Kidney epithelial cell (primary cell): Measurements from ENCODE around the gene KIRREL2. TPM values are rescaled to one million over a fixed set of nuclear protein-coding genes. Genes with fewer than 3 reads are reported as not detected.
A peak's percentile ranks its signal among the peaks of the same experiment; 100 is the strongest.

Experiments
- DNase-seq: peaks from one replicate; pipeline ENCODE4 v3.0.0-alpha.2; 2010; ENCODE audit warnings: low read depth
- H3K27me3 ChIP-seq: 2 replicates; pipeline ENCODE4 v1.6.0; 2011; ENCODE audit warnings: low read length; ENCODE audit not compliant: control insufficient read depth, insufficient read depth
- H3K36me3 ChIP-seq: 2 replicates; pipeline ENCODE4 v1.5.1; 2011; ENCODE audit warnings: low read length; ENCODE audit not compliant: control insufficient read depth, insufficient read depth
- H3K4me3 ChIP-seq: 2 replicates; pipeline ENCODE4 v1.5.1; 2011; ENCODE audit warnings: low read depth, mild to moderate bottlenecking, control low read depth, low read length
- total RNA-seq: library from RNA; depleted of rRNA; stranded (reverse); fragments of >200 nt; gene quantifications from 2 replicates; pipeline ENCODE4 v1.2.3, GENCODE V29; 2015
- TF ChIP-seq, protein P1 (sequence below): IDR thresholded peaks from 2 replicates; pipeline ENCODE4 v1.5.1; 2011; ENCODE audit warnings: mild to moderate bottlenecking, moderate library complexity, low read length, control low read depth, inconsistent platforms; ENCODE audit not compliant: insufficient read depth, poor library complexity, severe bottlenecking

Gene KIRREL2
- total RNA-seq, 1 donor from 2014 or later: 0.50 TPM

DNA sequence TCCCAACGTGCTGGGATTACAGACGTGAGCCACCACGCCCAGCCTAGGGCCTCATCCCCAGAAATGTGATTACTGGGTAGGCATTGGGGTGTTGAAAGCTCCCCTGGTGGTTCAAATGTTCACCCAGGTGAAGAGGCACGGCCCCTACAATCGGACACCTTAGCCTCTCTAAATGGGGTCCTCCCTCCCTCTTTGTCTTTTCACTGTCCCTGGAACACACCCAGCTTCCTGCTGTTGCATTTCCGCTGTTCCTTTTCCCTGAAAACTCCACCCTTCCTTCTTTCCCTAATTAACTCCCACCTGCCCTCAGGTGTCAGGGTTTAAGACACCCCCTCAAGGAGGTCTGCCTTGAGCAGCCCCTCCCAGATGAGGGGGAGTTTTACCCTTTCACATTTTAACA, 40.4 kb upstream of the KIRREL2 start:
- no peaks in the 10 kb centered on the region for H3K36me3 ChIP-seq
- no peak overlapping the region for H3K4me3 ChIP-seq
- TF ChIP-seq, protein P1, sequence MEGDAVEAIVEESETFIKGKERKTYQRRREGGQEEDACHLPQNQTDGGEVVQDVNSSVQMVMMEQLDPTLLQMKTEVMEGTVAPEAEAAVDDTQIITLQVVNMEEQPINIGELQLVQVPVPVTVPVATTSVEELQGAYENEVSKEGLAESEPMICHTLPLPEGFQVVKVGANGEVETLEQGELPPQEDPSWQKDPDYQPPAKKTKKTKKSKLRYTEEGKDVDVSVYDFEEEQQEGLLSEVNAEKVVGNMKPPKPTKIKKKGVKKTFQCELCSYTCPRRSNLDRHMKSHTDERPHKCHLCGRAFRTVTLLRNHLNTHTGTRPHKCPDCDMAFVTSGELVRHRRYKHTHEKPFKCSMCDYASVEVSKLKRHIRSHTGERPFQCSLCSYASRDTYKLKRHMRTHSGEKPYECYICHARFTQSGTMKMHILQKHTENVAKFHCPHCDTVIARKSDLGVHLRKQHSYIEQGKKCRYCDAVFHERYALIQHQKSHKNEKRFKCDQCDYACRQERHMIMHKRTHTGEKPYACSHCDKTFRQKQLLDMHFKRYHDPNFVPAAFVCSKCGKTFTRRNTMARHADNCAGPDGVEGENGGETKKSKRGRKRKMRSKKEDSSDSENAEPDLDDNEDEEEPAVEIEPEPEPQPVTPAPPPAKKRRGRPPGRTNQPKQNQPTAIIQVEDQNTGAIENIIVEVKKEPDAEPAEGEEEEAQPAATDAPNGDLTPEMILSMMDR: no peak
- DNase-seq: no peak
- H3K27me3 ChIP-seq: peaks cover 12% of the 10 kb centered on the region

DNA sequence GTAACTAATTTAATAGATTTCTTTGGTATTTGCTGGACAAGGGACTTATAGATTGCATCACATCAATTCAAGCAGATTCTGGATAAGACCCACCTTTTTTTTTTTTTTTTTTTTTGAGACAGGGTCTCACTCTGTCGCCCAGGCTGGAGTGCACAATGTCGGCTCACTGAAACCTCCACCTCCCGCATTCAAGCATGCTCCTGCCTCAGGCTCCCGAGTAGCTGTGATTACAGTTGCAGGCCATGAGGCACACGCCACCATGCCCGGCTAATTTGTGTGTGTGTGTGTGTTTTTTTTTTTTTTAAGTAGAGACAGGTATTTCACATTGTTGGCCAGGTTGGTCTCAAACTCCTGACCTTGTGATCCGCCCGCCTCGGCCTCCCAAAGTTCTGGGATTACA, 39.9 kb upstream of the KIRREL2 start:
- Histone ChIP-seq H3K27me3 (peaks cover 12% of the 10 kb centered on the region), H3K4me3 (no peak overlapping the region), H3K36me3 (no peaks in the 10 kb centered on the region)
- DNase-seq: no peak
- TF ChIP-seq, protein P1: no peak

DNA sequence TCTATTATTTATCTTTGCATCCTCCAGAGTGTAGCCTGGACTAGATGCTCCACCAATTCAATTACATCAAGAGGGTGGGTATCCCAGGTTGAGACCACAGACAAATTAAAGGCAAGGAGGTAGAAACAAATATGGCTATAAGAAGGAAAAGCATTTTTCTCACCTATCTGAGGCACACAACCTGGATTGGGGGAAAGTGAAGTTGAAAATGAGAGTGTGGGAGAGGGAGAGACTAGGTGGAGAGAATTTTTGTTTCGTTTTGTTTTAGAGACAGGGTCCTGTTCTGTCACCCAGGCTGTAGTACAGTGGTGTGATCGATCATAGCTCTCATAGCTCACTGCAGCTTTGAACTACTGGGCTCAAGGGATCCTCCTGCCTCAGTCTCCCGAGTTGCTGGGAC, 38.3 kb upstream of the KIRREL2 start:
- no peak for DNase-seq
- Histone ChIP-seq H3K4me3 (no peak overlapping the region), H3K27me3 (peaks cover 6% of the 10 kb centered on the region), H3K36me3 (no peaks in the 10 kb centered on the region)
- TF ChIP-seq, protein P1: no peak

DNA sequence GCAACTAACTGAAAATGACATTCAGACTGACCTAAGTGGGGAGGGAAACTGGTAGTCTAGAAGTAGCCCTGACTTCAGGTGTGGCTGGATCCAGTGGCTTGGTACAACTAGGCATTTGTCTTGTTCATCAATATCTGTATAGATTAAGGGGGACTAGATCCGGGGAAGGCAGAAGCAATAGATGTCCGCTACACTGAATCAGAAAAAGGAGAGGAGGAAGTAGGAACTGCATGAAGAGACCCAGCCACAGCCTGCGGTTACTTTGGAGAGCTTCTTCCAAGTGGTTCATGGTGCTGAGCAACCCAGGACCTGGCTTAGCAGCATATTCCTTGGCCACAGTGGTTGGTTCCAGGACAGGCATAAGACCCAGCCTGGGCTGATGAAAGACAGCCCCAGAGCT, 34.1 kb upstream of the KIRREL2 start:
- DNase-seq: no peak
- TF ChIP-seq, protein P1: no peak
- Histone ChIP-seq H3K36me3 (no peaks in the 10 kb centered on the region), H3K27me3 (peaks cover 3% of the 10 kb centered on the region), H3K4me3 (no peak overlapping the region)

DNA sequence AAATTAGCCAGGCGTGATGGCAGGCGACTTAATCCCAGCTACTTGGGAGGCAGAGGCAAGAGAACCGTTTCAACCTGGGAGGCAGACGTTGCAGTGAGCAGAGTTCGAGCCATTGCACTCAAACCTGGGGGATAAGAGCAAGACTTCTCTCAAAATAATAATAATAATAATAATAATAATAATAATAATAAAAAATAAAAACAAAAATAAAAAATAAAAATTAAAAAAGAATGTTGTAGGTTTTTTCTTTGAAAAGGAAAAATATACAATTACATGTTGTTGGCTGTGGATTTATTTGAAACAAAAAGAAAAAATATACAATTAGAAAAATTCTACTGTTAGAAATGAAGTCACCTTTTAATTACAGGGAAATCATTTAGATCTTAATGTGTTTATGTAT, 32.6 kb upstream of the KIRREL2 start:
- H3K27me3 ChIP-seq: no peaks in the 10 kb centered on the region
- TF ChIP-seq, protein P1: no peak
- H3K4me3 ChIP-seq: no peak overlapping the region
- no peak for DNase-seq
- no peaks in the 10 kb centered on the region for H3K36me3 ChIP-seq

DNA sequence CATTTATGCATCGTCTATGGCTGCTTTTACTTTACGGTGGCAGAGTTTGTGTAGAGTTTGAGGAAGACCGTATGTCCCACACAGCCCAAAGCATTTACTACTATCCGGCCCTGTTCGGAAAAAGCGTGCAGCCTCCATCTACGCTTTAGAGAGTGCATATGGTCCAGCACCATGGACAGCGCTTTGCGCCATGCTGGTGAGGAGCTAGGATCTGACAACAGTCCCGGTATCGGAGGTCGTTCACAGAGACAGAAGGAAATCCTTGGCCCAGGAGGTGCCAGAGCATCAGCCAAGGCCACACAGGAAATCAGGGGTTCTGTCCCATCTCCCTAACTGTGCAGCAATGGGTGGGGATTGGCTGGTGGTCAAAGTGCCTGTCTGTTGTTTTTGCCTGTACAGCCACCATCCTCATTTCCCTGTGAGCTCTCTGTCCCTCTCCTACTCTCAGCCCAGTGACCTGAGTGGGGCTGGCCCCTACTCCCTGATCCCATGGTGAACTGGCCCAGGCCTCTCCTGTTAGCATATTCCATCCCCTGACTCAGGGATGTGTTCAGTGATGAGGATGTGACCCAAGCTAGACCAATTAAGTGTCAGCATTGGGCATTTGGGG, 27.9 kb upstream of the KIRREL2 start:
- Histone ChIP-seq H3K4me3 (no peak overlapping the region), H3K36me3 (no peaks in the 10 kb centered on the region), H3K27me3 (no peaks in the 10 kb centered on the region)
- TF ChIP-seq, protein P1: no peak
- DNase-seq: peak; percentile 4
